HG02973 (cell line): ENCODE measurements around the gene HSD3B2.

Experiments
- ATAC-seq: cut with Tn5 transposase; IDR thresholded peaks from one replicate; pipeline ENCODE4 v1.9.1; 2021; ENCODE audit warnings: moderate library complexity; ENCODE audit not compliant: unreplicated experiment

The HSD3B2 gene

DNA sequence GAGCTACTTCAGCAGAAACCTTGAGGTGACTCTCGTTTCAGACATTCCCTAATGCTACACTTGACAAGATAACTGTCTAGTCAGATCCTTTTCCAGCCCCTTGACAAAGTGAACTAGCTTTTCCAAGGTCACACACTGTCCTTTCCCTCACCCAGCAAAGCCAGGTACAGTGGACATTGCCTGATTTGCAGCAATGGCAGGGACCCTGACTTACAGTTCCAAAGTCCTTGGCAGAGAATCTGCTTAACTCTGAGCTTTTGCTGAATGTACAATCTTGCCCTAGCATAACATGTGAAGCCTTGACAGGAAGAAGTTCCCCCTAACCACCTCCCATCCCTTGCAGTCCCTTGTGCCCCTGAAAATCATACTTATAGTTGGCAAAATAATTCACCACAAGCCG lies 37.1 kb downstream of the HSD3B2 start:
- no peak for ATAC-seq

DNA sequence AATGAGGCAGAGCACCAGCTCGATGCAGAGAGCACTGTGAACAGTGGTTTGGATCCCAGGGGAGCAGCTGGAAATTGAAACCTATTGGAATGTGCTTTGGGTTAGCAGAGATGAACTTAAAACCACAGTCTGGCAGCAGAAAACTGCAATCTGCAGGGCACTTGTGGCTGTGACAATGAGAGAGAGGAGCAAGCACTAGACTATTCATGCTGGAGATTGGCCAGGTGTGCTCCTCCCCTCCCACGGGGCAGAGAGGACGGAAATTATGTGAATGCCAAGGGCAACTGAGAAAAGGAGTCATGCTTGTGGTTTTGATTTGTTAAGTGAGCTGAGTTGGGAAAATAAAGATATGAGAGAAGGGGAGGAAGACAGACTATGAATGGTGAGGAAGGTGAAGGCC lies 38.1 kb downstream of the HSD3B2 start:
- no peak for ATAC-seq

DNA sequence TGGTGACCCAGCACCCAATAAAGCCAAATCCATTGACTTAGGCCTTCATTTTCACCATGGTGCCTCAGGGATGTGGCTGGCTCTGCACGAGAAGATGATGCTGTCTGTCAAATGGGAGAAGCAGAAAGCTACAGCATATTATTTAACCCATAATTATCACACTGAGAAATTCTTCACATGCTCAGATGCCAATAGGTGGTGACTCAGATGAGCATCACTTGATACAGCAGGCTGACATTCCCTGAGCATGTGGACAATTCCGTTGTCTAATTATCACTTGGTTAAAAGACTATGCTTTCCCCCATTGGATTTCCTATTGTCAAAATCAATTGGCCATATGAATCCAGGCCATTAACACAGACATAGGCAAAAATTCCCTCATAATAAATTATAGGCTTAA lies 48.0 kb downstream of the HSD3B2 start:
- no peak for ATAC-seq

DNA sequence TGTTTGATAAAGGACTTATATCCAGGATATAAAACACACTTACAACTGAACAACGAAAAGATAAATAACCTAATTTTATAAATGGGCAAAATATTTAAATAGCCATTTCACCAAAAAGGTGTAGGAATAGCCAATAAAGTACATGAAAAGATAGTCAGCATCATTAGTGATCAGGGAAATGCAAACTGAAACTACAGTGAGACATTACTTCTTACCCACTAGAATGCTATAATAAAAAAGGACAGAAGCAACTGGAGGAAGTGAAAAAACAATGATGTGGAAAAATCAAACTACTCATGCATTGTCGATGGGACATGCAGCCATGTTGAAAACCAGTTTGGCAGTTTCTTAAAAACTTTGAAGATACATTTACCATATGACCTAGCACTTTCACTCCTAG lies 48.6 kb downstream of the HSD3B2 start:
- no peak for ATAC-seq

DNA sequence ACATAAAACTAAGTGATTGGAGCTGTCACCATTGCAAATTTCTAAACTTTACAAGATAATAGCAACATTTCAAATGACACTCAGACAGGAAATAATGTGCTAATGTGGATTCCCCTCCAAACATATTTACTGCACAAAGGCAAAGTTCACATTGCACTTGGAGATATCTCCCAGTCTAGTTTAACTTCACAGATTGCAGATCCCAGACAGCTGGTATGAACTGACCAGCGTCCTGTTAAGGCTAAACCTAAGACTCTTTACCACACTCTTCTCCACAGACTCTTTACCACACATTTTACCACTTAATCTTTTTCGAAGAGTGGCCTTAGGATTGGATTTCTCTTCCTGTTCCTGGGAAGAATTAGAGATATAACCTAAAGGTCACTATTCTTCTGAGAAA lies 51.5 kb downstream of the HSD3B2 start:
- no peak for ATAC-seq

DNA sequence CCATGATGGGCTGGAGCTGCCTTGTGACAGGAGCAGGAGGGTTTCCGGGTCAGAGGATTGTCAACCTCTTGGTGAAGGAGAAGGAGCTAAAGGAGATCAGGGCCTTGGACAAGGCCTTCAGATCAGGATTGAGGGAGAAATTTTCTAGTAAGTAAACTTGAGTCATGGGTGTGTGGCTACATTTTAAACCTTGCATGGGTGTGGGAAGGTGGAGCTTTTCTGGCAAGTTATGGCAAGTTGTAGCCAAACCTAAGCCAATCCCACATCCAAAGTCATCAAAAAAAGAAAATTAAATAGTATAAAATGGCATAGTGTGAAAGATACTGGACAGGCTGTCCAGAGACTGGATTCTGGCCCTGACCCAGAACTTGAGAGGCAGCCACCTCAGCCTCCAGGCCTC lies 52.3 kb downstream of the HSD3B2 start:
- no peak for ATAC-seq

DNA sequence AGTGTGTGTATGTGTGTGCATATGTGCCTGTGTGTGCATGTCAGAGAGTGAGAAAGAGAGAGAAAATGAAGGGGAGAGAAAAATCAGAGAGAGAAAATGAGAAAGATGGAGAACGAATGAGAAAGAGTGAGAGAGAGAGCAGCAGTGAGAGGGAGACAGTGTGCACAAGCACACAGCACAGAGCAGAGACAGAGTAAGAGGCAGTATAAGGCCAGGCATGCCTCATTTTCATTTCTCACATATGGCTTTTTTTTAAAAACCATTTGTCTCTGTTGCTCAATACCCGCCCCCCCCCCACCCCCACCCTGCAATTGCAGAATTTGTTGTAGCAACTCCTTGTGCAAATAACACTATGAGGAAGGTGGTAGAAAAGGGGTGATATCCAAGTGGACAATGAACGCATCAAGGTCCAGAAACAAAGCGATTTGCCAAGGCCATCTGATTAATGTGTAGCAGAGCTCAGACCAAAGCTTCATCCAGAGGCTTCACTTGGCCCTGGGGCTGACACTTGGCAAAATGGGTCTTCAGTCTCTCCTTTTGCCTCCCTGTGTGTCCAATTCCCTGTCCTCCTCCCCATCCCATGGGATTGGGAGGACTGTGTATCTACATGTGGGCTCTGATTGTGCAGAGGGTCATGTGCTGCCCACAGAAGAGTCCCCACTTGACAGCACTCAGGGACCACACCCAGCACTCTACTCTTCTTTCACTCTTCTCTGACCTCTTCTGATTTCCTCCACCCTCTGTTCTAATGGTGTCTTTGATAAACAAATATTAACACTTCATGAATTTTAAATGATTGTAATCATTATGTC lies 53.1 kb downstream of the HSD3B2 start:
- ATAC-seq, result no peak

DNA sequence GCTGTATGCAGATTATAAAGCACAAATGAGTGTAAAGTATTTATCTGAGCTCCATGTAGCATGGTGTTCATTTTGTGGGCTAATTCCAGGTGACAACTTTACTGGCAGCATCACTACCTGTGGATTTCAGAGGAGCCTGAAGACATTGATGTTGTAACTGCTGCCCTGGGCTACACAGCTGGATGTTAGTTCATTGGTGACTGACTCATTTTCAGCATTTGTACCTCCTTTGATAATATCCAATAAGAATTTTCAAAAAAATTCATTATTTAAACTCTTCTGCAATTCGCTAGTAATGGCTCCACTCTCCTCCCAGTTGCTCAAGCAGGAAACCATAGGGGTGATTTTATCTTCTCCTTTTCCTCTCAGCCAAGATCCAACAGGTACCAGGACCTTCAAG lies 54.8 kb downstream of the HSD3B2 start:
- no peak for ATAC-seq

DNA sequence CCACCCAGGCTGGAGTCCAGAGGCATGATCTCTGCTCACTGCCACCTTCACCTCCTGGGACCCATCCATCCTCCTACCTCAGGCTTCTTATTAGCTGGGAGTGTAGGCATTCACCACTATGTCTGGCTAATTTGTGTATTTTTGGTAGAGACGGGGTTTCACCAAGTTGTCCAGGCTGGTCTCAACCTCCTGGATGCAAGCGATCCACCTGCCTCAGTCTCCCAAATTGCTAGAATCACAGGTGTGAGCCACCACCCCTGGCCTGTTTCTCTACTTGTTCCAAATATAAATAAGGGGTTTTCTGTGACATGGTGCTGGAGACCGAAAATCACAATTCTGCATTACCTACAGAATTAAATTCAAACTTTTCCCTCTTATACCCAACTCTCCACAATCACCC lies 55.4 kb downstream of the HSD3B2 start:
- ATAC-seq, result no peak

DNA sequence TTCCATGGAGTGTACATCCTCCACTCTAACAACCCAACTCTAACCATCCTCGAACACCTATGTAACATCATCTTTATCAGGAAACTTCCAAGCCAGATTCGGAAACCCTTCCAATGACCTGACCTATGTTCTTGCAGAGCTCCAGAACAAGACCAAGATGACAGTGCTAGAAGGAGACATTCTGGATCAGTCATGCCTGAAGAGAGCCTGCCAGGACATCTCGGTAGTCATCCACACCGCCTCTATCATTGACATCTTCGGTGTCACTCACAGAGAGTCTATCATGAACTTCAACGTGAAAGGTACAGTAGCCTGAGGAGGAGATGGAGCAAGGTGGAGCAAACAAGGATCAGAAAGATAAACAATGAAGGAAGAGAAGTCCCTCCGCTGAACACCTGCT lies 56.0 kb downstream of the HSD3B2 start:
- ATAC-seq, result no peak

DNA sequence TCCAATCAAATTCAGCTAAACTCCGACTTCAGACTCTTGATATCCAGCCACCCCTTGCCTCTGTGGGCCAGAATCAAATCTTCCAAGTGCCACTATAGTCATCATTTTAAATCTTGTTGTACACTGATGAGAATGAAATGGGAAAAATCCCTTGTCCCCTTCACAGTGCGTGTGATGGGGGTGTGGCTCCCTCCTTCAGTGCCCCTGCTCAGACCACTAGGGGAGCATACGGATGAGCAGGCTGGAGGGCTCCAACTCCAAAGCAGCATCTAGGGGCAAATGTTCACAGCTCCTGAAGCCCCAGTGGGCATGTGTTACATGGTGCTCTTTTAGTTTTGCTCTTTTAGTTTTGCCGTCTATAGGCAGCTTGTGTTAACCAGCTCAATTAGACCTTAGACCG lies 56.6 kb downstream of the HSD3B2 start:
- ATAC-seq, result no peak

DNA sequence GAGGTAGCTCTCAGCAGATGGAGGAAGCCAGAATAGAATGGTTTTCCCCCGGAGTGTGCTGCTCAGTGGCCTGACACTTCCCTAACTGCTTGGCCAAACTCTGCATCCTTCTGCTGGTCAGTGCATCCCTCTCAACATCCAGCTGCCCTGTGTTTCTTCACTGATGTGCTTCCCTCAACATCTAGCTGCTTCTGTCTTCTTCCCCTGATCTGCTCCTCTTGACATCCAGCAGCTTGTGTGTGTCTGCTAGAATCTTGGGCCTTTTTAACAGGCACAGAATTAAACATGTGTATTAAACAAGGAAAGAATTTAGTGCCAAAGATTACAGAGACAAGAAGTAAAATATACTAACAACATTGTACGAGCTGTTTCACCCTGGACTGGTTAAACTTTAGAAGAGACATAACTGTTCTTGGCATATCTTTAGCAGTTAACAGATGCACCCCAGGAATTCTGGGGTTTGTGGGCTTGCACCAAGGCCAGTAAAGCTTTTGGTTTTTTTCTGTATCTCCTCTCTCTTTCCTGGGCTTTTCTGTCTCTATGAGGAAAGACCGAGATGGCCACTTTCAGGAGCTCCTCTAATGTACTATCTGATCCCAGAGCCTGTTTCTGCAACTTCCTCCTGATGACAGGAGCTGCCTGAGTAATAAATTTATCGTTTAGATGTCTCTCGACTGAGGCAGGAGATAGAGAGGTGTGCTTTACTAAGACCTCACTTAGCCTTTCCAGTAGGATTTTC lies 57.3 kb downstream of the HSD3B2 start:
- ATAC-seq, result no peak
